Stimulated activated CD4-positive, alpha-beta T cell treated with anti-CD3 and anti-CD28 coated beads, Interleukin-2, amount 100 ng/mL, for 4 hours (primary cell): ENCODE results near the gene RPP14.

Experiments
- DNase-seq: peaks from one replicate; pipeline ENCODE4 v3.0.0-alpha.2; 2020; ENCODE audit warnings: low read depth

Gene RPP14

GRCh38 chr3:58291671-58292338 is 14.2 kb upstream of the RPP14 start:
- DNase-seq: no peak

- DNase-seq: no peak
Measured at GRCh38 chr3:58292866-58293265, 13.2 kb upstream of the RPP14 start.

- DNase-seq: no peak
Measured at GRCh38 chr3:58293516-58293915, 12.5 kb upstream of the RPP14 start.

GRCh38 chr3:58296269-58296668 is 9.8 kb upstream of the RPP14 start:
- no peak for DNase-seq

GRCh38 chr3:58296843-58297242 is 9.2 kb upstream of the RPP14 start:
- DNase-seq: no peak

GRCh38 chr3:58298190-58298589 is 7.9 kb upstream of the RPP14 start:
- DNase-seq: no peak

GRCh38 chr3:58299075-58299474 is 7.0 kb upstream of the RPP14 start:
- no peak for DNase-seq

- DNase-seq: no peak
Measured at GRCh38 chr3:58299839-58300516, 6.1 kb upstream of the RPP14 start.

- no peak for DNase-seq
Measured at GRCh38 chr3:58307639-58308215, 1.7 kb downstream of the RPP14 start.

- DNase-seq: no peak
Measured at GRCh38 chr3:58308728-58309127, 2.7 kb downstream of the RPP14 start.

- DNase-seq: no peak
Measured at GRCh38 chr3:58317811-58318210, 11.8 kb downstream of the RPP14 start.

GRCh38 chr3:58321791-58322190 is 15.7 kb downstream of the RPP14 start:
- DNase-seq: no peak

- DNase-seq: no peak
Measured at GRCh38 chr3:58322793-58323192, 16.7 kb downstream of the RPP14 start.

GRCh38 chr3:58323529-58324390 is 17.7 kb downstream of the RPP14 start:
- no peak for DNase-seq

- no peak for DNase-seq
Measured at GRCh38 chr3:58324391-58325390, 18.6 kb downstream of the RPP14 start.

- DNase-seq: no peak
Measured at GRCh38 chr3:58325525-58325992, 19.5 kb downstream of the RPP14 start.

- no peak for DNase-seq
Measured at GRCh38 chr3:58326267-58326900, 20.3 kb downstream of the RPP14 start.

- no peak for DNase-seq
Measured at GRCh38 chr3:58329150-58329921, 23.3 kb downstream of the RPP14 start.

GRCh38 chr3:58329922-58330413 is 23.9 kb downstream of the RPP14 start:
- no peak for DNase-seq
